Measurements from ENCODE around the gene TTC9C. TPM values are rescaled to one million over a fixed set of nuclear protein-coding genes. Genes with fewer than 3 reads are reported as not detected.

TTC9C gene
- total and polyA plus RNA-seq, 2 of the 8 experiments (the other 6 are each of a cell fraction or from before 2014, with no cell fraction given): 25.4 to 34.1 TPM

DNA sequence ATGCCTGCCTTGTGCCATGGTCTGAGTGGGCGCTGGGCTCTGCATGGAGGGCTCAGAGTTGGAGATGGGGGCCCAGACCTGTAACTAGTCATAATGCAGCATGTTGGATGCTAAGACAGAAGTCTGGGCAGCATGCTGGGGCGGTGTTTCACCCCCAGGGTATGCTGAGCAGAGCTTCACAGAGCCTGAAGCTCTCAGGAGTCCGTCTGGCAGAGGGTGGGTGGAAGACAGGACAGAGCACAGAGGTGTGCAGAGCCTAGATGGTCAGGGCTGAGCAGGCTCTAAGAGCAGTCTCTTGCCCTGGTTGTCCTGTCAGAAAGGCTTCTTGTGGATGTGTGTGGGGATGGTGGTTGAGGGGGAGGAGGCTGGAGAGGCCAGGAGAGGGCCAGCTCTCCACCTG, 50.2 kb downstream of the TTC9C start:
- H2BK5ac ChIP-seq (ENCODE audit: low read depth, low read length): no peak overlapping the region
- no peak overlapping the region for H3K4ac ChIP-seq (replicated peaks; ENCODE audit: insufficient read length, low read depth, low read length)
- DNase-seq (ENCODE audit: low read depth in 1 of 2, low spot score in 2 of 2) (no peak), FAIRE-seq (no peak)
- no peak overlapping the region for H4K8ac ChIP-seq (ENCODE audit: extremely low read depth, insufficient read depth, low read length)
- H3K4me2 ChIP-seq (ENCODE audit: insufficient read depth in 1 of 2, low read depth in 2 of 2, low read length in 2 of 2): no peak overlapping the region
- no peak overlapping the region for H2BK12ac ChIP-seq (ENCODE audit: low read depth, low read length)
- whole genome bisulfite sequencing, 2 experiments (ENCODE audit: extremely low coverage in 1 of 2, insufficient coverage in 1 of 2, insufficient read length in 1 of 2, insufficient replicate concordance in 2 of 2, low coverage in 1 of 2, low lambda C conversion rate in 2 of 2, missing lambda C conversion rate in 1 of 2): 89% methylated on average over 3 of the region's 3 CpGs; no CpG with 5 or more reads in 1 of the 2 experiments
- peaks cover 0 to 3% of the 10 kb centered on the region in 2 experiments for H4K20me1 ChIP-seq (replicated peaks in 1 of 2; ENCODE audit: control insufficient read depth in 1 of 2, insufficient read depth in 2 of 2, low read length in 2 of 2)
- H4K91ac ChIP-seq (replicated peaks; ENCODE audit: insufficient read length, low read length): no peak overlapping the region
- no peak overlapping the region for H4K5ac ChIP-seq (ENCODE audit: insufficient read length, low read depth, low read length)
- H3K9ac ChIP-seq (replicated peaks in 1 of 4; ENCODE audit: extremely low read depth in 1 of 4, low read depth in 3 of 4, low read length in 3 of 4): no peak overlapping the region
- no peaks in the 10 kb centered on the region for H3K27me3 ChIP-seq (replicated peaks in 1 of 4; ENCODE audit: control insufficient read depth in 3 of 4, extremely low read depth in 1 of 4, insufficient read depth in 3 of 4, low read length in 3 of 4)
- H3K23ac ChIP-seq (ENCODE audit: insufficient read length): no peak overlapping the region
- H2AFZ ChIP-seq (ENCODE audit: low read length): no peak overlapping the region
- H3K36me3 ChIP-seq (ENCODE audit: control insufficient read depth in 2 of 4, insufficient read depth in 4 of 4, low read length in 3 of 4): peaks cover 12 to 31% (median 24%) of the 10 kb centered on the region in 4 experiments
- no peaks in the 10 kb centered on the region for H3K23me2 ChIP-seq (ENCODE audit: low read depth, low read length)
- no peak overlapping the region for H3K14ac ChIP-seq (ENCODE audit: insufficient read length)
- H3K4me1 ChIP-seq (replicated peaks in 1 of 4; ENCODE audit: control insufficient read depth in 3 of 4, insufficient read depth in 4 of 4, low read length in 3 of 4): no peaks in the 10 kb centered on the region
- H3K27ac ChIP-seq (ENCODE audit: low read depth, low read length): no peak overlapping the region
- TF ChIP-seq GTF2F1 (IDR thresholded peaks at IDR 0.05; ENCODE audit: borderline replicate concordance, low read depth, low read length): no peak
- TF ChIP-seq RNF2 (IDR thresholded peaks at IDR 0.05; ENCODE audit: borderline replicate concordance, low read depth, low read length, missing control alignments, poor library complexity, severe bottlenecking): no peak
- TF ChIP-seq POLR2AphosphoS5 (IDR thresholded peaks at IDR 0.05; ENCODE audit: low read depth, low read length): no peak
- TF ChIP-seq BRCA1 (IDR thresholded peaks at IDR 0.05; ENCODE audit: low read depth, low read length): no peak
- no peak for TF ChIP-seq ZNF274 (IDR thresholded peaks at IDR 0.05; ENCODE audit: borderline replicate concordance, extremely low read depth, low read length)
- no peak for TF ChIP-seq BACH1 (IDR thresholded peaks at IDR 0.05; ENCODE audit: low read length)
- TF ChIP-seq SIN3A (conservative IDR thresholded peaks at IDR 0.05 in 1 of 2, IDR thresholded peaks at IDR 0.05 in 1 of 2; ENCODE audit: low read depth in 1 of 2, low read length in 2 of 2): no peak
- TF ChIP-seq SRF (IDR thresholded peaks at IDR 0.05; ENCODE audit: low read depth, low read length): no peak
- TF ChIP-seq, protein P1, sequence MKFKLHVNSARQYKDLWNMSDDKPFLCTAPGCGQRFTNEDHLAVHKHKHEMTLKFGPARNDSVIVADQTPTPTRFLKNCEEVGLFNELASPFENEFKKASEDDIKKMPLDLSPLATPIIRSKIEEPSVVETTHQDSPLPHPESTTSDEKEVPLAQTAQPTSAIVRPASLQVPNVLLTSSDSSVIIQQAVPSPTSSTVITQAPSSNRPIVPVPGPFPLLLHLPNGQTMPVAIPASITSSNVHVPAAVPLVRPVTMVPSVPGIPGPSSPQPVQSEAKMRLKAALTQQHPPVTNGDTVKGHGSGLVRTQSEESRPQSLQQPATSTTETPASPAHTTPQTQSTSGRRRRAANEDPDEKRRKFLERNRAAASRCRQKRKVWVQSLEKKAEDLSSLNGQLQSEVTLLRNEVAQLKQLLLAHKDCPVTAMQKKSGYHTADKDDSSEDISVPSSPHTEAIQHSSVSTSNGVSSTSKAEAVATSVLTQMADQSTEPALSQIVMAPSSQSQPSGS (IDR thresholded peaks at IDR 0.05; ENCODE audit: low read length): no peak
- no peak for TF ChIP-seq PHF8 (conservative IDR thresholded peaks at IDR 0.05; ENCODE audit: low read depth, low read length)
- no peak overlapping the region for H3K56ac ChIP-seq (replicated peaks; ENCODE audit: insufficient read length, low read depth, low read length)
- no peak overlapping the region for H2BK120ac ChIP-seq (replicated peaks; ENCODE audit: low read depth, low read length)
- no peak overlapping the region for H2BK20ac ChIP-seq (ENCODE audit: low read length)
- H2AK5ac ChIP-seq (ENCODE audit: low read depth, low read length): no peak overlapping the region
- no peak overlapping the region for H3K18ac ChIP-seq (ENCODE audit: extremely low read depth, low read length)
- peaks cover 0 to 4% of the 10 kb centered on the region in 2 experiments; a peak in 1 of 4 replicates for H3K79me2 ChIP-seq (ENCODE audit: control insufficient read depth in 1 of 2, insufficient read depth in 2 of 2, low read length in 2 of 2)
- peaks cover 6% of the 10 kb centered on the region; the same call in 1 of the 2 replicates for H3K79me1 ChIP-seq (ENCODE audit: low read depth, low read length)
- H3K4me3 ChIP-seq (ENCODE audit: extremely low read depth in 1 of 4, insufficient read depth in 2 of 4, low read depth in 3 of 4, low read length in 4 of 4): no peak overlapping the region
- ChIA-PET POLR2A (ENCODE audit: partially characterized antibody) (interaction anchor here (1.1 to 1.5 kb wide), 3 partner anchors 9 to 77 kb away, joined by 3 to 4 read pairs (median 3); partner anchors contain the start of gene POLR2G), CTCF (ENCODE audit: partially characterized antibody) (interaction anchor here (0.9 to 1.1 kb wide), 2 partner anchors 48 to 76 kb away, joined by 3 to 4 read pairs; no protein-coding TSS in a partner anchor)
- no peaks in the 10 kb centered on the region for H3K9me3 ChIP-seq (ENCODE audit: insufficient read depth in 2 of 2, low read depth in 1 of 2, low read length in 1 of 2)
- H2BK15ac ChIP-seq (ENCODE audit: low read length): no peak overlapping the region

Measured in H1 (cell line).